ENCODE measurements around the gene DENND2A. TPM values are rescaled to one million over a fixed set of nuclear protein-coding genes. Genes with fewer than 3 reads are reported as not detected.

DENND2A gene
- total RNA-seq, 1 experiment from 2014 or later = 0.49 TPM

DNA sequence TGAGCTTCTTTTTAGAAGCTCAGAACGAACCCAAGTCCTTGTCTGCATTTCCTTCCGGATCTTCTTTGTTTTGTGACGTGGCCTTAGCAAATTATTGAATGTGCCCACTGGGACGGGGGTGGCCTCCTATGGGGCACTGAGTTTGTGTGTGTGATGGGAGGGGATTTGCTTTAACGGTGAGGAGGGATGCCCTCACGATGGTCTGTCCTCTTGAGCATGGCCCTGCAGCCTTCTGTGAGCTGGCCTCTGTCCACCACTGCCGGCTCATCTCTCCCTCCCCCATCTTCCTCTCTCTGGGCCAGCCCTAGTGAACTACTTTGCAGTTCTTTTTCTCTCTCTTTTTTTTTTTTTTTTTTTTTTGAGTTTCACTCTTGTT is 98.4 kb downstream of the DENND2A start:
- ChIA-PET POLR2A (ENCODE audit: low non-redundant PET) (no interaction called here), CTCF (interaction anchor here (0.6 kb wide), 1 partner anchor 22 kb away, joined by 6 read pairs; no protein-coding TSS in a partner anchor)
- H3K27ac ChIP-seq (ENCODE audit: low read depth, low read length, poor library complexity, severe bottlenecking) = no peak overlapping the region
- no peaks in the 10 kb centered on the region for H3K36me3 ChIP-seq (ENCODE audit: insufficient read depth, low read length, poor library complexity, severe bottlenecking)
- no TSS peak for BruUV-seq (replicated peaks)
- TF ChIP-seq, protein P1, sequence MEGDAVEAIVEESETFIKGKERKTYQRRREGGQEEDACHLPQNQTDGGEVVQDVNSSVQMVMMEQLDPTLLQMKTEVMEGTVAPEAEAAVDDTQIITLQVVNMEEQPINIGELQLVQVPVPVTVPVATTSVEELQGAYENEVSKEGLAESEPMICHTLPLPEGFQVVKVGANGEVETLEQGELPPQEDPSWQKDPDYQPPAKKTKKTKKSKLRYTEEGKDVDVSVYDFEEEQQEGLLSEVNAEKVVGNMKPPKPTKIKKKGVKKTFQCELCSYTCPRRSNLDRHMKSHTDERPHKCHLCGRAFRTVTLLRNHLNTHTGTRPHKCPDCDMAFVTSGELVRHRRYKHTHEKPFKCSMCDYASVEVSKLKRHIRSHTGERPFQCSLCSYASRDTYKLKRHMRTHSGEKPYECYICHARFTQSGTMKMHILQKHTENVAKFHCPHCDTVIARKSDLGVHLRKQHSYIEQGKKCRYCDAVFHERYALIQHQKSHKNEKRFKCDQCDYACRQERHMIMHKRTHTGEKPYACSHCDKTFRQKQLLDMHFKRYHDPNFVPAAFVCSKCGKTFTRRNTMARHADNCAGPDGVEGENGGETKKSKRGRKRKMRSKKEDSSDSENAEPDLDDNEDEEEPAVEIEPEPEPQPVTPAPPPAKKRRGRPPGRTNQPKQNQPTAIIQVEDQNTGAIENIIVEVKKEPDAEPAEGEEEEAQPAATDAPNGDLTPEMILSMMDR (conservative IDR thresholded peaks at IDR 0.05; ENCODE audit: low read depth, low read length) = no peak
- TF ChIP-seq EZH2 (IDR thresholded peaks at IDR 0.05; ENCODE audit: borderline replicate concordance, low read depth, low read length, poor library complexity, severe bottlenecking) = no peak
- no peaks in the 10 kb centered on the region for H3K9me3 ChIP-seq (ENCODE audit: low read depth, low read length, poor library complexity, severe bottlenecking)
- H3K4me1 ChIP-seq (ENCODE audit: insufficient read depth, low read length, poor library complexity, severe bottlenecking) = peaks cover 10% of the 10 kb centered on the region
- no peak for DNase-seq (ENCODE audit: low spot score)
- intact Hi-C loops (cut with micrococcal nuclease; ENCODE audit: unreplicated experiment) = no loop called here
- no peaks in the 10 kb centered on the region for H3K27me3 ChIP-seq (replicated peaks; ENCODE audit: insufficient read depth, low read depth, low read length, poor library complexity)
- no peak overlapping the region for H3K4me3 ChIP-seq (ENCODE audit: low read depth, low read length, poor library complexity, severe bottlenecking)

DNA sequence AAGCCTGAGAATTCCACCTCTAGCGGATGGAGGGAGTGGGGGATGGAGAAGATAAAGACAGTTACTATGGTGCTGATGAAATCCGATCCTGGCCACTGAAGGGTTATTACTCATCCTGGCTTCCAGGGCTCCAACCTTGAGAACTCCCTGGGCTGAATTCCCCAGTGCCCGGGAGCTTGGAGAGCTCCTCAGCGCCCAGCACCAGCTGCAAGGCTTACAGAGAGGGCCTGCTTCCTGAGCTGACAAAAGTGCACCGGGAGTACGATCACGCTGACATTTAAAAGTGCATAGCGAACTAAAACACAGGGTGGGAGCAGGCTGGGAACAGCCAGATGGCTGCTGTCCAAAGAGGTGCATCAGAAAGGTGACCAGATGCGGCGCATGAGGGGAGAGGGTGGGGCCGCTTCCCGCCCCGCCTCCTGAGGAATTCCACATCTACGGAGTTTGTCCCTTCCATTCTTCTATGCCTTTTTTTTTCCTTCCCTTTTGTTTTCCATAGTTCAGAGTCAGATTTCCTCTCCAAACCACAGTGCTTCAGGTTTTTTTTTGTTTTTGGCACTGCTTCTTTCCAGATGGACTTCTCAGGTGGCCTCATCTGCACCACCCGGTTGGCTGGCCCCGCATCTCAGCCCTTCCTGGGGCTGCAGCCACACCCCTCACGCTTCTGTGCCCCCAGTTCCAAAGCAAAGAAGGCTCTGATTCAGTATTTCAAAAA is 98.9 kb downstream of the DENND2A start:
- no peaks in the 10 kb centered on the region for H3K9me3 ChIP-seq (ENCODE audit: low read depth, low read length, poor library complexity, severe bottlenecking)
- no peaks in the 10 kb centered on the region for H3K36me3 ChIP-seq (ENCODE audit: insufficient read depth, low read length, poor library complexity, severe bottlenecking)
- H3K4me1 ChIP-seq (ENCODE audit: insufficient read depth, low read length, poor library complexity, severe bottlenecking) = peaks cover 10% of the 10 kb centered on the region
- no peak overlapping the region for H3K4me3 ChIP-seq (ENCODE audit: low read depth, low read length, poor library complexity, severe bottlenecking)
- H3K27ac ChIP-seq (ENCODE audit: low read depth, low read length, poor library complexity, severe bottlenecking) = no peak overlapping the region
- ChIA-PET POLR2A (ENCODE audit: low non-redundant PET) (no interaction called here), CTCF (no interaction called here)
- no peaks in the 10 kb centered on the region for H3K27me3 ChIP-seq (replicated peaks; ENCODE audit: insufficient read depth, low read depth, low read length, poor library complexity)
- no TSS peak for BruUV-seq (replicated peaks)
- intact Hi-C loops (cut with micrococcal nuclease; ENCODE audit: unreplicated experiment) = no loop called here
- TF ChIP-seq, protein P1 (conservative IDR thresholded peaks at IDR 0.05; ENCODE audit: low read depth, low read length) = no peak
- TF ChIP-seq EZH2 (IDR thresholded peaks at IDR 0.05; ENCODE audit: borderline replicate concordance, low read depth, low read length, poor library complexity, severe bottlenecking) = no peak
- DNase-seq (ENCODE audit: low spot score) = peak; percentile 63

GRCh38 chr7:140541176-140541512 is 99.5 kb downstream of the DENND2A start:
- Histone ChIP-seq H3K4me1 (ENCODE audit: insufficient read depth, low read length, poor library complexity, severe bottlenecking) (peaks cover 10% of the 10 kb centered on the region), H3K27me3 (replicated peaks; ENCODE audit: insufficient read depth, low read depth, low read length, poor library complexity) (no peaks in the 10 kb centered on the region), H3K4me3 (ENCODE audit: low read depth, low read length, poor library complexity, severe bottlenecking) (no peak overlapping the region), H3K9me3 (ENCODE audit: low read depth, low read length, poor library complexity, severe bottlenecking) (no peaks in the 10 kb centered on the region), H3K27ac (ENCODE audit: low read depth, low read length, poor library complexity, severe bottlenecking) (no peak overlapping the region), H3K36me3 (ENCODE audit: insufficient read depth, low read length, poor library complexity, severe bottlenecking) (no peaks in the 10 kb centered on the region)
- TF ChIP-seq, protein P1 (conservative IDR thresholded peaks at IDR 0.05; ENCODE audit: low read depth, low read length) = no peak
- ChIA-PET CTCF (no interaction called here), POLR2A (ENCODE audit: low non-redundant PET) (no interaction called here)
- DNase-seq (ENCODE audit: low spot score) = no peak
- intact Hi-C loops (cut with micrococcal nuclease; ENCODE audit: unreplicated experiment) = no loop called here
- no TSS peak for BruUV-seq (replicated peaks)
